GM19438 (cell line): ENCODE measurements around the gene SELENOH.

Source experiments
- ATAC-seq: cut with Tn5 transposase; IDR thresholded peaks from one replicate; pipeline ENCODE4 v1.9.1; 2021; ENCODE audit warnings: low read depth; ENCODE audit not compliant: unreplicated experiment

Gene SELENOH

DNA sequence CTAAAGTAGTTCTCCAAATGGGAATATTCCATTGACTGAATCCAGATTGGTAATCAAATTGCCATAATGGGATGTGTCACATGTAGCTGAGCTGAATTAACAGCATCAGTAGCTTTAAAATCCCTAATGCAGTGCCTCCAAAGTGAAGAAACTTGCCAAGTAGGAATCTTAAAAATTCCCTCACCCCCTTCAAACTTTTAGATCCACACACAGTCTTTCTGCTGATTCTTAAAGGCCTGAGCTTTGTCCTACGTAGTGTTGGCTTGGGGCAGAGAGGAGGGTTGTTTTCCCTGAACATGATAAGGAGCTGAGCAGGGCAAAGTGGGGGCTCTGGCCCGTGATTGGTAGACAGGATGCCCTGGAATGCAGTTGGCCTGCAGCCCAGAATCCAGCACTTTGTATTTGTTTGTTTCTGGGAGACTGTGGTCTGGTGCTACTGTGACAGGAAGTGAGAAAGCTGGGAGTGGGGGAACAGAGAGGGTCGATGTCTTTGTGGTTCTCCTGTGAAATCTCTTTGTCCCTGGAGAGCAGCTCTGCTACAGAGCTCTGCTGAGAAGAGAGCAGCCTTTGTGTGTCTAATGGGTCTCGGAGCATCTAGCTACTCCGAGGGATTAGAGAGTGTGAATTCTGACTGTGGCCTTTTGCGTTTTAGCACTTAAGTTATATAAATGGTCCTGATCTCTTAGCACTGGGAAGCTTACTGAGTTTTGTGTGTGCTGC is 37.2 kb downstream of the SELENOH start:
- ATAC-seq = no peak

DNA sequence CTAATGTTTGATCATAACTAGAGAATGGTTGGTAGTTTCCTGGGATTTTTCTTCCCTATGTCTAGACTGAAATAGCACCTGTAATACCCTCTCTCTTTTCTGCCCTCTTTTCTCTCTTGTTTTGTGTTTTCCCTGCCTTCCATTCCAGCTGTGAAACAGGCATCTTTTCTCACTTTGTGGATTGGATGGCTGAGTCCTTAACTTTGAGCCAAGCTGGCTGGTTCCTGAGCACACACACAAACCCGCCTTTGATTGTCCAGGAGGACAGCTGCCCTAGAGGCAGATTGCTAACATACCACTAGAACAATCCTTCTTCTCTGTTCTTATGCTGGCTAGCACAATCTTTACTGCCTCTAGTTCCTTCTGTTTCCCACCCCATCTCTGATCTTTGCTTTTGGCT is 38.0 kb downstream of the SELENOH start:
- no peak for ATAC-seq

DNA sequence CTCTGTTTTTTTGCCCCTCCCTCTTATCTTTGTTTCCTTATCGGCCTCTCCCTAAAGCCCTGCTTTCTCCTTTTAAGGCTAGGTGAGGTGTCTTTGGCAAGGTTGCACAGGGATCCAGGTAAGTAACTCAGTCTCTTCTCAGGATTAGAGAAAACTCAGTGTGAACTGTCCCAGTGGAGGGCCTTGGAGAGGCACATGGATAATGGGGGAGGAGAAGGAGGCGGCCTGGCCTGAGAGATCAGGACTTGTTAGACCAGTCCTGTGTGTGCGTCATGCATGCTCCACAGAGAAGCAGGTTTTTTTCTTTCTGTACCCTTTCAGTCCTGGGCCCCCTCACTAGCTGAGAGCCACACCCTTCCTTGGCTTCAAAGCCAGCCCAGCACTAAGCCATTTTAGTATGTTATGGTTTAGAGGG is 40.2 kb downstream of the SELENOH start:
- ATAC-seq = no peak

DNA sequence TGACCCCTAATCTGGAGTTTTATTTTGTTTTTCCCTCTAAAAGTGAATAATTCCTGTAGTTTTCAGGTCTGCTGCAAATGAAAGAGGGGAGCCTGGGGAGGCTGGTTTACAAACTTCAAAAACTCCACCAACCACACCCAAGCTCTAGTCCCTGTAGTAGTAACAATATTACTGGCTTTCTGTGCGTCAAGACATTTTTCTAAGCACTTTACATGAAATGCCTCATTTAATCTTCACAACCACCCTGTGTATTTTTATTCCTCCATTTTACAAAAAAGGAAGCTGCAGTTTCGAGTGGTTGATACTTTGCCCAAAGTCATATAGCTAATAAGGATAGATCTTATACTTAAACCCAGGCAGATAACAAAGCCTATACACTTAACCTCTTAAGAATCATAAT is 43.8 kb downstream of the SELENOH start:
- no peak for ATAC-seq

DNA sequence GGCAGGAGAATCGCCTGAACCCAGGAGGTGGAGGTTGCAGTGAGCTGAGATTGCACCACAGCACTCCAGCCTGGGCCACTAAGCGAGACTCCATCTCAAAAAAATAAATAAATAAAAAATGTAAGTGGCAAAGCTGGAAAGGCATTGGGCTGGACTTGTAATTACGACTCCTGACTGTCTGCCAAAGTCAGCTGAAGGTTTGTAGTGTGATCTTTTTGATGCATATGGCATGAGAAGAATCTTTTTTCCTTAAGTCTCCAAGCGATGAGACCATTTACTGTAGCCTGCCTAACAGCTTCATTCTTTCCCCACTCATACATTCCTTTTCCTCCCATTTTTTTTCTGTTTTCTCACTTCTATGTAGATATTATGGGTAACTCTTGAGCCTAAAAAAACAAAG is 45.1 kb downstream of the SELENOH start:
- no peak for ATAC-seq

DNA sequence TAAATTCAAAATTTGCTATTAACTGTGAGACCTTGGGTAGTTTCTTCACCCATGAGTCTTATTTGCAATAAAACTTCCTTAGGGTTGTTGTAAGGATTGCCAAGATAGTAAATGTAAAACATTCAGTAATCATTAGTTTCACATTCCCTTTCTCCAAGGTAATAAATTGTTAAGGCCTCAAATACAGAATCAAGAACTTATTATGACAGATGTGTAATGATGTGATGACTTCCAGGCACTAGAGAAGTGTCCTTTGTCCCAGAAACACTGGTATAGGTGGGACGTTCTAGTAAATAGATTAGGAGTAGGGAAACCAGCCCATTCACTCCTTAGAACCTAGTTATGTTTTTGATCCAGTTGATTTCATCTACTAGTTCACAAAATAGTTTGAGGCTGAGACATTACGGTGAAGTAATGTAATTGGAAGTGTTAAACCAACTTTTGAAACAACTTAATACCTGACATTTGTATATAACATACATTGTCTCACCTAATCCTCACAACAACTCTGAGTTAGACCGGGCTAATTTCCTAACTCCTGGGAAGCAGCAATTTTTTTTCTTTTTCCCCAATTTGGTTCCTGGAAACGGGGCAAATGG is 45.8 kb downstream of the SELENOH start:
- no peak for ATAC-seq

DNA sequence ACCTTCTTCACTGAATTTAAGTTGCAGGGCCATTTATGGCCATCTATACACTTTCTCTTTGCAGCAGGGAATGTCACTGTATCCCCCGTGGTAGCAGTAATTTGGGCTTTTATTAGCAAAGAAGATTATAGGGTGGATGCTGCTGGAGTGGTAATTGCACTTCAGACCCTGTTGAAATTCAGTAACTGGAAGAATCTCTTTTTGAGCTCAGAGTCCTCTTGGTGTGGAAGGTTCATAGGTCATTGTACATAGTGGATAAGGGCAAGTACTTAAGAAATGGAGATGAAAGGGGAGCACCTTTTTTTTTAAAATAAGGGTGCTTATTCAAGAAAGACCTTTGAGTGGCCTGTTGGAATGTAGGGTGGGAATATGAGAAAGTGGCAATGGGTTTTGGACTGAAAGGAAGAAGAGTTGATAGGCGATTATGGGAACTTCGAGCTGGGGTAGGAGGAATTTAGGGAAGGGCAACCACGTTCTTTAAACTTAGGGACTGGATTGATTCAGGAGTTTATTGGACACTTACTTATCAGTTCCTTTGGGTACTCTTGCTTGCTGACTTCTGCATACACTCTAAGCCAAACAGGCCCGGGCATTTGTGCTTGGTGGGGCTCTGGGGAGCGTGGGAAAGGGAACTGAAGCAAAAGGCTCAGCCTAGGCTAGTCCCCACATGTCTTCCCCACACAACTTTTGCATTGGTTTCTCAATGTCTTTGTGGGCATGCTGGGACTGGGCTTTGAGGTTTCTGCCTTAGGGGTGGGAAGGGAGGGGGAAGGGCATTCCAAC is 46.8 kb downstream of the SELENOH start:
- no peak for ATAC-seq

DNA sequence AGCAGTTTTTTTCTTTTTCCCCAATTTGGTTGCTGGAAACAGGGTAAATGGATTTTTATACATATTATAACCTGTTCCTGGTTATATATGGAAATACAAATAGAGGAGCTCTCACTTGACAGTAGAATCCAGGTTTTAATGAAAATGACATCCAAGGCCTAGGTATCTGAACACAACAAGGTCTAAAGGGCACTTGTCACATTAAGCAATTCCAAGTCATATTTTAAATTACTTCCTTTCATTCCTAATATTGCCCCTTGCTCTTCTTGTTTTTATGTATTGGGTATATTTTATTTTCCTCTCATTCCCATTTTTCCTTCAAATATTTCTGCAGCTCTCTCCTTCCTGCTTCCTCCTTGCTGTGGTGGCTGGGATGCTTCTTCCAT is 47.4 kb downstream of the SELENOH start:
- ATAC-seq = no peak

DNA sequence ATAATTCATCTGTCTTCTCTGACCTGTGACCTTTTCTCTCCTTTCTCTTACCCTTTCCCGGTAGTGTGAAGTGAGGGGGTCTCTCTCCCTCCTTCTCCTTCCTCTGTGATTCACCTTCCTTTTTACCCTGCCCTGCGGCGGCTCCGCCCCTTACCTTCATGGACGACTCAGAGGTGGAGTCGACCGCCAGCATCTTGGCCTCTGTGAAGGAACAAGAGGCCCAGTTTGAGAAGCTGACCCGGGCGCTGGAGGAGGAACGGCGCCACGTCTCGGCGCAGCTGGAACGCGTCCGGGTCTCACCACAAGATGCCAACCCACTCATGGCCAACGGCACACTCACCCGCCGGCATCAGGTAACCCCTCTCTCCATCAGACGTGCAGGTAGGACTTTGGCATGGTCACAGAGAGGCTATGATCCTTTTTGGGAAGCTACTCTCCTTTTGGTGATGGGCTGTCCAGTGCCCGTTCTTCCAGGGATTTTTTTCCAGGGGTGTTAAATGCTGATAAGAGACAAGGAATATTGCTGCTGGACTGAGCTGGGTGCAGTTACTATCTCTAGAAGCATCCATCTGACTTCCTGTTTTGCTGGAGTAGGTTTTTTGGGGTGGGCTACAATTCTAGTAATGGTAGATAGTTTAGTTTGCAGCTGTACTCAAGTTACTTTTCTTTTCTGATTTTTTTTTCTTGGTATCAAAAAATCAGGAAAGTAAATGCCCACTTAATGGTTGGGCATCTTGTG is 50.2 kb downstream of the SELENOH start:
- ATAC-seq = no peak

DNA sequence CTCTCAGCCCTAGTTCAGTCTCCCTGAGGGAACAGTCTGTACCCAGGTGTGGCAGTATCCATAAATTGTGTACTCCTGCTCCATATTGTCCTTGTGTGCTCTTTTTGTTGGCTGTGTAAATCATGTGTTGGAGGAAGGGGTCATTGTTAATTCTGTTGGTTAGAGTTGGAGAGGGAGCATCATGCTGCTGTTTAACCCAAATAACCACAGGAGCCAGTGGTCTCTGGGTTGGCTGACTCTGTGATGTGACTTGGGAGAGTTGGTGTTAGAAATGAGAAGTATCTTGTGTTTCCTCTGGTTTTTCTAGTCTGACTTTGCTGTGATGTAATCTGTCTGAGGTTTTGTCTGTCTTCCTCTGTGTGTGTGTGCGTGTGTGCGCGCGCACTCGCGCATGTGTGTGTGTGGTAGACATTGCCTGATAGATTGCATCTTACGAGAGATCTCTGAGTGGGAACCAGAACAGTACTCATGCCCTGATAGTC is 50.8 kb downstream of the SELENOH start:
- peak; percentile 78 for ATAC-seq

DNA sequence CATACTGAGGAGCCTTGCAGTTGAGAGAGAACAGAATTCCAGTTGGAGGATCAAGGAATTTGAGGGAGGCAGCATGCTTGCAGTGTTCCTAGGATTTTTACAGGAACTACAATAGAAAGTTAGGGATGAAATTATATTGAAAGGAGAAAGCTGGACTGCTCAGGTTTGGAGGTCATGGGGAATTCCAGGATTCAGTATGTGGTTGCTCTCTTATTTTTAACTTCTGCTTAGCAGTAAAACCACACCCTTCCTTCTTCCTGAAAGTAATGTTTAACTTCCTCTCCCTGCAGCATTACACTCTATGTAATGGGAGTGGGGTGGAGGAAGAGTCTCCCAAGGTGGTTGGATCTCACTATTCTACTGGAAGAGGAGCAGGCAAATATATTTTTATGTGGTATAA is 51.6 kb downstream of the SELENOH start:
- ATAC-seq = peak; percentile 38
